COLO668 (cell line): ENCODE measurements around the gene ACER3.
"Not testable (repeated sequence)": the region's sequence is repeated elsewhere in the genome, so short reads cannot be mapped to it uniquely, and the experiment has no call there.

Experiments
- DNase-seq: peaks from one replicate; lab custom pipeline; 2025; ENCODE audit not compliant: unreplicated experiment; lab: John Stamatoyannopoulos, UW

Gene ACER3

GRCh38 chr11:76919467-76919866, 58.7 kb downstream of the ACER3 start:
- DNase-seq, result no peak

DNA sequence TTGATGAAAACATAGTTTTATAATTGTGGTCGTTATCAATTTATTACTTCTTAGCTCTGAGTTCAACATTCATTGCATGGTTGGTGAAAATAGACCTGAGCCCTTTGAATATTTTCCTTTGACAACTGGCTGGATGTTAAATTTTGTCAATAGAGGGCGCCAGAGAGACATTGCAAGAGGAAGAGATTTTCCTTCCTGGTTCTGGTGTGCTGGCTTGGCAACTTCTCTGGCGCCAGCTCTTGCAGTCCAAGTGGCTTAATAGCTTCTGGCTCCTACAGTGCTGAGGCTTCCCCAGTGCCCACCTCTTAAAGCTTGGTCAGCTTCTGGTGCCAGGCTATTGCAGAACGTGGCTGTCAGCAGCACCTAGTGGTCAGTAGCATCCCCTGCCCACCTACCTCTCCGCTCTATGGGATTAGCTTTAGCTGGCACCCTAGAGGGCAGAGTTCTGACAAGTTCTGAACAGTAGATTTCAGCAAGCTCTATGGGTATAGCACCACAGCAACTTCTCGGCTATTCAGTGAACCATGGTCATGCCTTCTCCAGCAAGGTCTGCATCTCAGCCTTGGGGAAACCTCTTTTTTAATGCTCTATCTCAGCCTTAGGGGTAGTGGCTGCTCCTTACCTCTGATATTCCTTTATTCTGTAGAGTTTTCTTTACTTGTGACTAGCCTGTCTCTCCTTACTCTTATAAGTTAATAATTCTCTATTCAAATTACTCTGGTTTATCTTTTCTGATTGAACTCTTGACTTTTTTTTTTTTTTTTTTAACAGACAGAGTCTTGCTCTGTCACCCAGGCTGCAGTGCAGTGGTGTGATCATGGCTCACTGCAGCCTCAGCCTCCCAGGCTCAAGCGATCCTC, 59.4 kb downstream of the ACER3 start:
- peak; percentile 64 for DNase-seq

DNA sequence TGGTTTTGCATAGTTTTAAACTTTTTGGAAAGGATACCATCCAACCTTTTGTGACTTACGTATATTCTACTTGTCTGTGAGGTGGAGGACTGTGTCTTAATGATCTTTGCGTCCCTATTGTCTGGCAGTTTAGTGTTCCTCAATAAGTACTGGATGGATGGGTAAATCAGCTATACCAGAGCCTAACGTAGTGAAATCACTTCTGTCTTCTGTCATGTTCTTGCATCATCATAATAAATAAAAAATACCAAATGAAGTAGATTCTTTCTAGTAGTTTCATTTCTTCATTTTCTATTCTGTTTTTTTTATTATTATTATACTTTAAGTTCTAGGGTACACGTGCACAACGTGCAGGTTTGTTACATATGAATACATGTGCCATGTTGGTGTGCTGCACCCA, 66.4 kb downstream of the ACER3 start:
- no peak for DNase-seq

DNA sequence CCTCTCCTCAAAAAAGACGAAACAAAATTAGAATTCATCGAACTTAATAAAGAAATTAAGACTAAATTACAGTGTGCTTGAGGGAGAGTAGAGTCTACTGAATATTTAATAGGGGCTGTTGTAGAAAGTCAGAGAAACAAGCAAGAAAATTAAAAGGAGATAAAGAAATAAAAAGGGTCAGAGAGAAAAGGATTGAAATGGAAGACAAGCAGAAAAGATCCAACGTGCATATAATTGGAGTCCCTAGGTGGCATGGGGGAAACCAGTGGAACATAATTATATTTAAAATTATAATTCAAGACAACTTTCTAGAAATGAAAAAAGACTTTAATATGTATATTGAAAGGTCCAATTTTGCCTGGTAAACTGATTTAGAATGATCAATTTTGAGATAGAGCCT, 74.3 kb downstream of the ACER3 start:
- no peak for DNase-seq

GRCh38 chr11:76939219-76939631, 78.5 kb downstream of the ACER3 start:
- no peak for DNase-seq

DNA sequence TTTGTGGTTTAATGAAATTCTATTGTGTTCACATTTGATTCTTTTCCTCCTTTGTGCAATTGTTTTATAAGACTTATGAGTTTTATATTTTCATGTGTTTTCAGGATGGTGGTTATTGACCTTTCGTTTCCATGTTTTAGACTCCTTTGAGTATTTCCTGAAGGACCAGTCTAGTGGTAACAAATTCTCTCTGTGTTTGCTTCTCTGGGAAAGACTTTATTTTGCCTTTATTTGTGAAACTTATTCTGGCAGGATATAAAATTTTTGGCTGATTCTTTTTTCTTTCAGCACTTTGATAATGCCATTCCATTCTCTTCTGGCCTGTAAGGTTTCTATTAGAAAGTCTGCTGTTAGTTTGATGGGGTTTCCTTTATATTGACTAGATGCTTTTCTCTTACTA, 83.5 kb downstream of the ACER3 start:
- no peak for DNase-seq

- DNase-seq, result no peak
Measured at GRCh38 chr11:76946223-76946622, 85.5 kb downstream of the ACER3 start.

GRCh38 chr11:76947190-76947589, 86.5 kb downstream of the ACER3 start:
- DNase-seq, result no peak

DNA sequence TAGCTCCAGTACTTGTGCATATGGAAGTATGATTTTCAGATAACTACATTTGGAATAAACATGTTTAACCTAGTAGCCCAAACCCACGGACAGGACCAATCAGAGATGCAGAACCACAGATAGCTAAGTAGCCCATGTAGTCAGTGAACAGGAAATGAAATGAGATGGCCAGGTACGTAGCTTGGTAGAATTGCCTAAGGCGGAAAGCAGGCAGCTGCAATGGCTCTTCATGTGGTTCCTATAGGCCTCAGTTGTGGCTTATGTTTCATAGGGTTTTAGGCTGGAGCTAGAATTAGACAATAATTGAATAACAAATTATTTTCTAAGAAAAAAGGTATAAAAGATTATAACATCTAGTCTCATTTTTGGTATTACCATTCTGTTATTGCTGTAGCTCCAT, 87.1 kb downstream of the ACER3 start:
- DNase-seq, result no peak

DNA sequence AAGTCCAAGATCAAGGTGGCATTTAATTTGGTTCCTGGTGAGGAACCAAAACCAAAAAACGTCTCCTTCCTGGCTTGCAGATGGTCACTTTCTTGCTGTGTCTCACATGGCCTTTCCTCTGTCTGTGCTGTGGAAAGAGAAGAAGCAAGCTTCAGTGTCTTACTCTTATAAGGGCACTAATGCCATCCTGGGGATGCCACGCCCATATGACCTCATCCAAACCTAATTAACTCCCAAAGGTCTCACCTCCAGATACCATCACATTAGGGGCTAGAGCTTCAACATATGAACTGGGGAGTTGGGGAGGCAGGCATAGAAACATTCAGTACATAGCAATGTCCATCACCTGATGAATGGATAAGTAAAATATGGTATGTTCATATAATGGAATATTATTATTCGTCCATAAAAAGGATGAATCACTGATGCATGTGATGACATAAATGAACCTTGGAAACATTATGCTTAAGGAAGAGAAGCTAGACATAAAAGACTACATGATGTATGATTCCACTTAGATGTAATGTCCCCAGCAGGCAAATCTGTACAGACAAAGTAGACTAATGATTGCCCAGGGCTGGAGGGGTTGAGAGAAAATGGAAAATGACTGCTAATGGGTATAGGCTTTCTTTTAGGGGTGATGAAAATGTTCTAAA, 94.9 kb downstream of the ACER3 start:
- DNase-seq, result no peak

GRCh38 chr11:76962583-76963416, 102.1 kb downstream of the ACER3 start:
- no peak for DNase-seq

- not testable (repeated sequence) for DNase-seq
Measured at GRCh38 chr11:76963417-76964168, 102.9 kb downstream of the ACER3 start.

DNA sequence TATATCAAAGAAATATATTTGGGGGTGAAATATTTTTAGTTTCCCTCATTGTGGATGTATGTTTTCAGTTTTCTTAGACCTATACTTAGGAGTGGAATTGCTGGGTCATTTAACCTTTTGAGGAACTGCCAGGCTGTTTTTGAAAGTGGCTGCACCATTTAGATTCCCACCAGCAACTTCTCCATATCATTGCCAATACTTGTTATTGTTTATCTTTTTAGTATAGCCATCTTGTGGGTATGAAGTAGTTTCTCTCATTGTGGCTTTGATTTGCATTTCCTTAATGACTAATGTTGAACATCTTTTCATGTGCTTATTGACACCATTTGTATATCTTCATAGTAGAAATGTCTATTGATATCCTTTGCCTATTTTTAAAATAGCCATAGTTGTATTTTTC, 111.3 kb downstream of the ACER3 start:
- DNase-seq, result no peak

DNA sequence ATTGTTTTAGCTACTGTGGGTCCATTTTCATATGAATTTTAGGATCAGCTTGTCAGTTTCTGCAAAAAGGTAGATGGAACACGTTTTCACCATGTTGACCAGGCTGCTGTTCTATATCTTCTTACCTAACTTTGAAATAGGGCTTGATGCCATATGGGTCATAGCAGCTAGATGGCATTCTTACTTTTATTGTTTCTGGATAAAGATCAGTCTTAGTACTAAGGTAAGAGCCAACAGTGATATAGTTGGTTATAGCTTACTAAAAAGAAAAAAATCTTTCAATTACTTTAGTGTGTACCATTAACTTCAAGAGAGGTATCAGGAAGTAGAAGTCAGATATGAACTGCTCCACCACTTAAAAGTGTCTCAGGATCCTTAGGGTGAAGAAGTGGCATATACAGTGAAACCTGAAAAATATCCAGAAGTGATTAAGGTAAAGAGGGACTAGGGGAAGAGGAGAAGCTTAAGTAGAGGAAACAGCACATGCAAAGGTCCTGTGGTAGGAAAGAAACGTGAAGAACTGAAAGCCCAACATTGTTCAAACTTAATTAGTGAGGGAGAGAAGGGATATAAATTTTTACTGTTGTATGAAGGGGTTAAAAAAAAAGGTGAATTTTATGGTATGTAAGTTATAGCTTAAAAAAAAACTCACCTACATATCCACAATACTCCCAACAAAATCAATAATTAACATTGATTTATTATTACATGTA, 113.6 kb downstream of the ACER3 start:
- no peak for DNase-seq

GRCh38 chr11:76975513-76975912, 114.8 kb downstream of the ACER3 start:
- DNase-seq, result no peak

DNA sequence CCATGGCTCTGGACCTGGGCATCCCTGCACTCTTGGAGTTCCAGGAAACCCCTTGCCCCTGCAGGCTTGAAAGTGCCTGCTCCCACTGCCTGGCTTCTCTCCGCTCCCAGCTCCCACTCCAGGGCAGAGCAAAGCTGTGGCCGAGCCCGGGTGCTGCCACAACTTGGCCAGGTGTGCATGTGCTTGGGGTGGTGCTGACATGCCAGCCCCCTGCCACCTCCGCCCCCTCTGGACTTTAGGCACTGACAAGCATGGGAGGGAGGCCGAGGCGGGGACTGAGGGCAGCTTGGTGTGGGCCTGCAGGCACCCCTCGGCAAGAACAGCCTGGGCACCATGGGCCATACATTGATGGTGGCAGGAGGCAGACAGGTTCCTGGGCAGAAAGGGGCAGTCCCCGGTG, 117.1 kb downstream of the ACER3 start:
- no peak for DNase-seq

DNA sequence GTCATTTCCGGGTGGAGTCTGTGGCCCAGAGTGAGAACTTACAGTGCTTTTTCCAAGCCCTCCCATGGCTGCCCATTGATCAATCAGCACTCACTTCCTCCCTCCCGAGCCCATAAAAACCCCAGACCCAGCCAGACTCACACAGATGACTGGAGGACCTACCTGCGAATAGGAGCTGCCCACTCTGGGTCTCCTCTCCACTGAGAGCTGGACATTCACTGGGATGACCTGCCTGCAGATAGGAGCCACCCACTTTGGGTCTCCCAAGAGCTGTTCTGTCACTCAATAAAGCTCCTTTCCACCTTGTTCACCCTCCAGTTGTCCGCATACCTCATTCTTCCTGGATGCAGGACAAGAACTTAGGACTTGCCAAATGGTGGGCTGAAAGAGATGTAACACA, 117.5 kb downstream of the ACER3 start:
- no peak for DNase-seq

DNA sequence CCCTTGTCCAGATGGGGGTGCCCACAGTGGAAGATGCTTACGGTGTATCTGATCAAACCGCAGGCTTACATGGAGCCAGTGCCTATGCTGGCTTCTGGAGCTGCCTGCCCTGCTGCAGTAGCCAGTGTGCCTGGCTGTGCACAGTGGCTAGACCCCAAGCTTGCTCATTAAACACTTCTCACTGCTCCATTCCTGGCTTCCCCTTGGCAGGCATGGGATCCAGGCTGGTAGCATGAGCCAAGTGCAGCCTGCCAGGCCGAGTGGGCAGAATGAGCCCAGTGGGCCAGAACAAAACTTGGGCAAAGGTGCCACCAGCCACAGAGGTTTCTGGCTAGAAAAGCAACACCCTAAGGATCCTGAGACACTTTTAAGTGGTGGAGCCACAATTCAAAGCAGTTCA, 118.1 kb downstream of the ACER3 start:
- DNase-seq, result no peak

DNA sequence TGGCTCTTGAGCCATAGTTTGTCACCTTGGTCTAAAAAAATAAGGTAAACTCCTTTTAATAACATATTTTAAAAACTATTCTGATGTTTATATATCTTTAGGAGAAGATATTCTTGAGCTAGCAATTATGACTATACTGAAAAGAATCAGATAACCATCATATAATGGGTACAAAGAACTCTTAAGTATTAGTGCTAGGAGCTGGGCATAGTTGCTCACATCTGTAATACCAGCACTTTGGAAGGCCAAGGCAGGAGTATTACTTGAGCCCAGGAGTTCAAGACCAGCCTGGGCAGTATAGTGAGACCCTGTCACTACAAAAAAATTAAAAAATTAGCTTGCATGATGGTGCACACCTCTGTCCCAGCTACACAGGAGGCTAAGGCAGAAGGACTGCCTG, 119.5 kb downstream of the ACER3 start:
- DNase-seq, result no peak

DNA sequence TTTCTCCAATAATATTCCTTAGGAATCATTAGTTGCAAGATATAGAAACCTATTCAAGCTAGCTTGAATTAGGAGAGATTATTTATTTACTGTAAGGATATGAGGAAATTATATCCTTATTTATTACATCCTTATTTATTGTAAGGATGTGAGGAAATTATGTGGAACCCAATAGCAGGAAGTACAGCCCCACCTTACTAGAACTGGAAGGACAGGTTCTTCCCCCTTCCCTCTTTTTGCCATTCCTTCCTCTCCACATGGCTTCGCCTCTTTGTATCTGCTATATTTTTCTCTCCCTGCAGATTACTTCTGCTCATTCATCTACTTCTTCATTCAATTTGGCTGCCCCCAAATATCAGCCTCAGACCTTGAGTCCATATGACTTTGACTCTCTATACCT, 124.0 kb downstream of the ACER3 start:
- no peak for DNase-seq
